Measurements from ENCODE around the gene SSH3.

The SSH3 gene

GRCh38 chr11:67280341-67280787 lies 23.0 kb upstream of the SSH3 start:
- DNase-seq: no peak

- no peak for DNase-seq
Observed at GRCh38 chr11:67280788-67281551, 22.4 kb upstream of the SSH3 start.

GRCh38 chr11:67281552-67282150 lies 21.7 kb upstream of the SSH3 start:
- DNase-seq: no peak

GRCh38 chr11:67282155-67282875 lies 21.0 kb upstream of the SSH3 start:
- DNase-seq: no peak

GRCh38 chr11:67282876-67283371 lies 20.4 kb upstream of the SSH3 start:
- DNase-seq: no peak

GRCh38 chr11:67283481-67283963 lies 19.8 kb upstream of the SSH3 start:
- DNase-seq: no peak

- DNase-seq: no peak
Observed at GRCh38 chr11:67284811-67285540, 18.4 kb upstream of the SSH3 start.

GRCh38 chr11:67285541-67286498 lies 17.5 kb upstream of the SSH3 start:
- DNase-seq: no peak

- DNase-seq: peak; percentile 52
Observed at GRCh38 chr11:67286621-67287333, 16.6 kb upstream of the SSH3 start.

- DNase-seq: no peak
Observed at GRCh38 chr11:67287355-67288197, 15.8 kb upstream of the SSH3 start.

GRCh38 chr11:67288198-67288451 lies 15.2 kb upstream of the SSH3 start:
- DNase-seq: no peak

- DNase-seq: peak; percentile 90
Observed at GRCh38 chr11:67288452-67289225, 14.7 kb upstream of the SSH3 start.

- DNase-seq: no peak
Observed at GRCh38 chr11:67289226-67289650, 14.1 kb upstream of the SSH3 start, which contains the start of gene ANKRD13D. TSS of gene ANKRD13D (plus strand) at chr11:67289303. CDS start at chr11:67289461, 158 bp downstream.

GRCh38 chr11:67289651-67290479 lies 13.5 kb upstream of the SSH3 start:
- DNase-seq: no peak

- no peak for DNase-seq
Observed at GRCh38 chr11:67290801-67291200, 12.5 kb upstream of the SSH3 start.

- no peak for DNase-seq
Observed at GRCh38 chr11:67291481-67292381, 11.6 kb upstream of the SSH3 start.

- no peak for DNase-seq
Observed at GRCh38 chr11:67292671-67293070, 10.7 kb upstream of the SSH3 start.
